Measurements from ENCODE around the gene PRB3.

PRB3 gene

DNA sequence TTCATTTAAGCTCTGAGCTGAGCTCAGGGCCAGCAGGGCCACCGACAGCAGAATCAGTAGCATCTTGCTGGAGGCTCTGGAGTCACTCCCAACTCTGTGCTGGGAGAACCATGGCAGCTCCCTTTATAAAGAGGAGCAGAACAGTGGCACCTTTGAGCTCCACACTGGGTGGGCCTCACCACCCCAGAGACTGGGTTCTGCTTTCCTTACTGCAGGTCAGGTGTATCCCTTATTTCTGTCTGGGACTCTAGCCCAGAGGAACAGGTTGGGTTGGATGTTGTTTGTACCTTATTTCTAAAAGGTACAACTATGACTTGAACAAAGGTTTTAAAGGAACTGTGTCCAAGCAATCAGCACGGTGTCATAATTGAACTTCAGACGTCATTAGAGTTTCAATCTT lies at the start of gene PRB3:
PRB3 (minus strand) TSS at position 101 of the 400 bp plus-strand sequence; CDS start at position 63, 38 bp downstream.
- DNase-seq: no peak

GRCh38 chr12:11310336-11310735 lies 40.8 kb upstream of the PRB3 start, which contains the start of gene PRB4:
TSS of gene PRB4 (minus strand) at chr12:11310436. CDS start at chr12:11310398, 38 bp downstream.
- DNase-seq: no peak

DNA sequence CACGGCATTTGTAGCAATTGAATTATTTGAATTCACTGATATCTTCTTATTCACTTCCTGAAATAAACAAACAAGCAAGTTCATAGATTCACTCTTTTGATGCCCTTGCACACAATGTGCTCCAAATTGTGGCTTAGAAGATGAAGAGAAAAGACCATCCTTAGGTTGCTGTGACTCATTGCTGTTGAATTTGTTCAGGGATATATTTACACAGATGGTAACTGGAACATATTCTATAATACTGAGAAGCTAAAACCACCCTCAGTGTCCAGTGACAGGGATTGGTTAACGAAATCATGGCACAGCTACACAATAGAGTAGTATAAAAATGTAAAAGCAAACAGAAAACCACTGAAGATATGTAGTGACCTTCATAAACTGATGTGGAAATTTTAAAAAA lies 37.6 kb upstream of the PRB3 start:
- DNase-seq: no peak

DNA sequence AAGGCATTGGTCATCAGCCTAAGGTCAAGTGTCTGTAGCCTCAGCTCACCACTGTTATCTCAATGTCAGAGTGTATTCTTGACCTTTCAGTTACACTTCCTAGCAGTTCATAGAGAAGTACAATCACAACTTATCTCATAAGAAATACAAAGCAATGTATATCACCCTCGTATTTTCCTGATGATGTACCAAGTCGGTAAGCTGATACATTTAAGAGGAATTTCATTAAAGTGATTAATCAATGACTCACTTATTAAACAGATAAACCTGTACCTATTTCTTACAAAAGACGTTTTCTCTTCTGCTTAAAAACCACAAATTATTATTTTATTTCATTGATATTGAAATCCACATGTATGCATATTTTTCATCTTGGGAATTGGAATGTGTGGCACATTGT lies 3.9 kb upstream of the PRB3 start:
- no peak for DNase-seq

GRCh38 chr12:11264501-11264900 lies 5.0 kb downstream of the PRB3 start:
- no peak for DNase-seq

- DNase-seq: no peak
Measured at GRCh38 chr12:11246489-11246888, 23.0 kb downstream of the PRB3 start.

GRCh38 chr12:11242656-11243055 lies 26.9 kb downstream of the PRB3 start:
- no peak for DNase-seq

DNA sequence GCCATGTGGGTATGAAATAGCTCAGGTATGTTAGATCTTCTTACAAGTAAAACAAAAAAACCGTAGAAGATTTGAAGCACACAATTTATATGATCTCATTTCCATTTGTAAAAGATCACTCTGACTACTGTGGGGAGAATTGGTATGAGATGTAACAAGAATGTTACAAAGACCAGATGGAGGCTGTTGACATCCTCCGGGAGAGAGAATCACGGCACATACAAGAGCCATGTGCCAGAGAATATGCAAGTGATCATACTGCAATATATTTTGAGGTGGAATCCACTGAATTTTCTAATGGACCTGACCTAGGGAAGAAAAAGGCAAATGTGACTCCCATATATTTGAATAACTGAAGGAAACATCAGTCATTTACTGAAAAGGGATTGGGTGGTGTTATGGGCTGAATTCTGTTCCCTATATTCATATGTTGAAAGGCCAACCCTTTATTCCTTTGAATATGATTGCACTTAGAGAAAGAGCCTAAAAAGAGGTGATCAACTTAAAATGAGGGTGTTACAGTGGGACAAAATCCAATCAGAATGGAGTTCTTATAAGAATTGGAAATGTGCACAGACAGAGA lies 29.1 kb downstream of the PRB3 start:
- no peak for DNase-seq

DNA sequence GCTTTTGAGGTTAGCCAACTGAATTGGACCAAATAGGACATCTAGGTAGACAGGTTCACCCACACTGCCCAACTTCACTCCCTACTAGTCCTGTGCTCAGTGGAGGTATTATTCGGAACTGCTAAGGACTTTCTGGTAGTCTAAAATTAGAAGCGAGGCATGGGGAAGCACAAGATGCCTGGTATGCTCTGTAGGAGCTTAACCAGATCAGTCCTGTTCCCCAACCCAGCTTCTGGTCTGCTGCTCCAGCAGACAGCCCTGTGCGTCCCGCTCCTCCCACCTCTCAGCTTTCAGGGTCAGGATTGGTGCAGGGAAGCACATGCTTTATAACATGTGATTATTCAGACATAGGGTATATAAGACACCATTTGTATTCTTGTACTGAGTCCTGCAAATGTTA lies 31.2 kb downstream of the PRB3 start:
- DNase-seq: no peak

DNA sequence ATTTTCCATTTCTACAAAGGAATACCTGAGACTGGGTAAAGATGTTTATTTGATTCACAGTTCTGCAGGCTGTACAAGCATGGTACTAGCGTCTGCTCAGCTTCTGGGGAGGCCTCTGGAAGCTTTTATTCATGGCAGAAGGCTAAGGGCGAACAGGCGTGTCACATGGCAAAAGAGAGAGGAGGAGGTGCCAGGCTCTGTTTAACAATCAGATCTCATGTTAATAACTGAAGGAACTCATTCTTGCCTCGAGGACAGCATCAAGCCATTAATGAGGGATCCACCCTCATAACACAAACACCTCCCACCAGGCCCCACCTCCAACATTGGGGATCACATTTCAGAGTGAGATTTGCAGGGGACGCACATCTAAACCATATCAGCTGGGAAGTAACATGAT lies 36.0 kb downstream of the PRB3 start:
- DNase-seq: no peak

DNA sequence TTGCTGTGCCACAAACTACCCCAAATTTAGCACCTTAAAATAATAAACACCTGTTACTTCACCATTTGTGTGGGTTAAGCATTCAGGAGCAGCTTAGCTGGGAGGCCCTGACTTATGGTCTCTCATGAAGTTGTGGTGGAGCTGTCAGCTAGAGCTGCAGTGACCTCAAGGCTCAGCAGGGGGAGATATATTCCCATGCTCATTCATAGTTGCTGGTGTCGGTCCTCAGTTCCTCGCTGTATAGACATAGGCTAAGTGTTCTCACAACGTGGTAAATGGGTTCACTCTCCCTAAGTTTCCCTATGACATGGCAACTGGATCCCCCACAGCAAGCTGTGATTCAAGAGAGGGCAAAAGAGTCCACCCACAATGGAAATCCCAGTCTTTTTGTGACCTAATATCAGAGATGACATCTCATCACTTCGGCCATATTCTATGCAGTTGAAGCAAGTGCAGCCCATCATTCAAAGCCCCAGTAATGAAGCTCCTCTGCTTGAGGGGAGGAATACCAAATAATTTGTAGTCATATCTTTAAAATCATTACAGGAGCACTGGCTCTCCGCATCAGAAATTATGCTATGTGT lies 41.1 kb downstream of the PRB3 start:
- peak in 1 of 2 donors; percentile 46 for DNase-seq

GRCh38 chr12:11227373-11227772 lies 42.1 kb downstream of the PRB3 start:
- DNase-seq: no peak
